Measurements from ENCODE around the gene COLGALT1. TPM values are rescaled to one million over a fixed set of nuclear protein-coding genes. Genes with fewer than 3 reads are reported as not detected.

The COLGALT1 gene
- total RNA-seq, 4 donors from 2014 or later, result 54.2 to 92.6 (median 61.5) TPM

GRCh38 chr19:17542042-17542441 is 13.4 kb upstream of the COLGALT1 start:
- no peak for DNase-seq (ENCODE audit: extremely low spot score)
- no peaks in the 10 kb centered on the region for H3K9me3 ChIP-seq
- TF ChIP-seq EP300 (IDR thresholded peaks at IDR 0.05) (no peak), POLR2A (IDR thresholded peaks at IDR 0.05; ENCODE audit: low read depth) (no peak), POLR2AphosphoS5 (IDR thresholded peaks at IDR 0.05) (no peak)
- TF ChIP-seq, protein P1, sequence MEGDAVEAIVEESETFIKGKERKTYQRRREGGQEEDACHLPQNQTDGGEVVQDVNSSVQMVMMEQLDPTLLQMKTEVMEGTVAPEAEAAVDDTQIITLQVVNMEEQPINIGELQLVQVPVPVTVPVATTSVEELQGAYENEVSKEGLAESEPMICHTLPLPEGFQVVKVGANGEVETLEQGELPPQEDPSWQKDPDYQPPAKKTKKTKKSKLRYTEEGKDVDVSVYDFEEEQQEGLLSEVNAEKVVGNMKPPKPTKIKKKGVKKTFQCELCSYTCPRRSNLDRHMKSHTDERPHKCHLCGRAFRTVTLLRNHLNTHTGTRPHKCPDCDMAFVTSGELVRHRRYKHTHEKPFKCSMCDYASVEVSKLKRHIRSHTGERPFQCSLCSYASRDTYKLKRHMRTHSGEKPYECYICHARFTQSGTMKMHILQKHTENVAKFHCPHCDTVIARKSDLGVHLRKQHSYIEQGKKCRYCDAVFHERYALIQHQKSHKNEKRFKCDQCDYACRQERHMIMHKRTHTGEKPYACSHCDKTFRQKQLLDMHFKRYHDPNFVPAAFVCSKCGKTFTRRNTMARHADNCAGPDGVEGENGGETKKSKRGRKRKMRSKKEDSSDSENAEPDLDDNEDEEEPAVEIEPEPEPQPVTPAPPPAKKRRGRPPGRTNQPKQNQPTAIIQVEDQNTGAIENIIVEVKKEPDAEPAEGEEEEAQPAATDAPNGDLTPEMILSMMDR (IDR thresholded peaks at IDR 0.05), result no peak
- H3K27me3 ChIP-seq, result no peaks in the 10 kb centered on the region
- WGBS, result 87% methylated on average over 7 of the region's 15 CpGs
- no peaks in the 10 kb centered on the region for H3K36me3 ChIP-seq
- H3K4me3 ChIP-seq, result no peak overlapping the region
- peaks cover 9 to 19% (median 15%) of the 10 kb centered on the region in 4 donors for H3K4me1 ChIP-seq
- intact Hi-C loops (cut with DNase I), result no loop called here
- H3K27ac ChIP-seq (replicated peaks in 1 of 4), result no peak overlapping the region

DNA sequence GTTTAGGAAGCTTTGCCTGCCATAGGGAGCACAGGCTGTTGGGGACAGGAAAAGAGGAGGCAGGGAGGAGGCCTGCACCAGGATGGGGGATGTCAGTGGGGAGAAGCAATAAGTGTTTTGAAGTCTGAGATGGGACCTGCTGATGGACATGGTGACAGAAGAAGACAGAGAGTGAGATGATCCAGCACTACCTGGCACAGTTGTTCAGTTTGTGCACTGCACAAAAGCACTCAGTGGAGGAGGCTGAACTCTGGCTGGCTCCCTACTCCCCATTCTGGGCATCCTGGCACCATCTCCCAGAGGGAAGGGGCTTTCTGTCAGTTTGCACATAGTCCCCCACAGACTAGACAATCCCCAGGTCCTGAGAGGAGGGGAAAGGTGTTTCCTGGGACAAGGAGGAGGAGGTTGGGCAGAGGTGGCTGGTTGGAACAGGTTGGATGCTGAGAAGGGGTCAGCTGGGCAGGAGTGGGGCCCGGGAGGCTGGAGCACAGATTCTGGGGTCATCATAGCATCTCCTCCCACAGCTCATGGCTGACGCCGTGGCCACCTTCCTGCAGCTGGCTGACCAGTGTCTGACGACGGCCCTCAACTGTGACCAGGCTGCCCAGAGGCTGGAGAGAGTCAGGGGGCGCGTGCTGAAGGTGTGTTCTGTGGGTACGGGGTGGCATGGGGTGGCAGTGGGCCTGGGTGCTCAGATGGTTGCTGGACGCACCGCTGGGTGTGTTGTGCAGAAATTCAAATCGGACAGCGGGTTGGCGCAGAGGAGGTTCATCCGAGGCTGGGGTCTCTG is 12.5 kb upstream of the COLGALT1 start:
- 90% methylated on average over 7 of the region's 14 CpGs for WGBS

GRCh38 chr19:17543986-17544385 is 11.5 kb upstream of the COLGALT1 start:
- Histone ChIP-seq H3K4me1 (peaks cover 5 to 11% (median 9%) of the 10 kb centered on the region in 4 donors), H3K9me3 (no peaks in the 10 kb centered on the region), H3K4me3 (no peak overlapping the region), H3K27ac (replicated peaks in 1 of 4) (no peak overlapping the region), H3K36me3 (no peaks in the 10 kb centered on the region), H3K27me3 (no peaks in the 10 kb centered on the region)
- TF ChIP-seq EP300 (IDR thresholded peaks at IDR 0.05), result no peak
- no peak for TF ChIP-seq POLR2AphosphoS5 (IDR thresholded peaks at IDR 0.05)
- no peak for TF ChIP-seq POLR2A (IDR thresholded peaks at IDR 0.05; ENCODE audit: low read depth)
- TF ChIP-seq, protein P1 (IDR thresholded peaks at IDR 0.05), result no peak
- no peak for DNase-seq (ENCODE audit: extremely low spot score)
- intact Hi-C loops (cut with DNase I), result no loop called here
- 81% methylated on average over 2 of the region's 4 CpGs for WGBS

More for the DNA sequence above, 12.5 kb upstream of the COLGALT1 start:
- Histone ChIP-seq H3K9me3 (no peaks in the 10 kb centered on the region), H3K27me3 (no peaks in the 10 kb centered on the region), H3K36me3 (no peaks in the 10 kb centered on the region), H3K27ac (replicated peaks in 1 of 4) (no peak overlapping the region), H3K4me1 (peaks cover 9 to 19% (median 15%) of the 10 kb centered on the region in 4 donors), H3K4me3 (no peak overlapping the region)
- TF ChIP-seq EP300 (IDR thresholded peaks at IDR 0.05), result no peak
- TF ChIP-seq, protein P1 (IDR thresholded peaks at IDR 0.05), result no peak
- no peak for TF ChIP-seq POLR2A (IDR thresholded peaks at IDR 0.05; ENCODE audit: low read depth)
- no peak for TF ChIP-seq POLR2AphosphoS5 (IDR thresholded peaks at IDR 0.05)
- intact Hi-C loops (cut with DNase I), result no loop called here
- no peak for DNase-seq (ENCODE audit: extremely low spot score)

GRCh38 chr19:17544418-17544817 is 11.0 kb upstream of the COLGALT1 start:
- no peak for DNase-seq (ENCODE audit: extremely low spot score)
- intact Hi-C loops (cut with DNase I), result no loop called here
- no peaks in the 10 kb centered on the region for H3K27me3 ChIP-seq
- TF ChIP-seq EP300 (IDR thresholded peaks at IDR 0.05) (no peak), POLR2AphosphoS5 (IDR thresholded peaks at IDR 0.05) (no peak), POLR2A (IDR thresholded peaks at IDR 0.05; ENCODE audit: low read depth) (no peak)
- TF ChIP-seq, protein P1 (IDR thresholded peaks at IDR 0.05), result no peak
- H3K27ac ChIP-seq (replicated peaks in 1 of 4), result no peak overlapping the region
- H3K4me3 ChIP-seq, result no peak overlapping the region
- peaks cover under 1 to 6% (median 4%) of the 10 kb centered on the region in 4 donors for H3K4me1 ChIP-seq
- no peaks in the 10 kb centered on the region for H3K9me3 ChIP-seq
- 98% methylated on average over 4 of the region's 4 CpGs for WGBS
- no peaks in the 10 kb centered on the region for H3K36me3 ChIP-seq

All from esophagus muscularis mucosa (tissue), 4 donors.